ENCODE measurements around the gene MAP3K6.
A peak's percentile ranks its signal among the peaks of the same experiment; 100 is the strongest.

Gene MAP3K6

DNA sequence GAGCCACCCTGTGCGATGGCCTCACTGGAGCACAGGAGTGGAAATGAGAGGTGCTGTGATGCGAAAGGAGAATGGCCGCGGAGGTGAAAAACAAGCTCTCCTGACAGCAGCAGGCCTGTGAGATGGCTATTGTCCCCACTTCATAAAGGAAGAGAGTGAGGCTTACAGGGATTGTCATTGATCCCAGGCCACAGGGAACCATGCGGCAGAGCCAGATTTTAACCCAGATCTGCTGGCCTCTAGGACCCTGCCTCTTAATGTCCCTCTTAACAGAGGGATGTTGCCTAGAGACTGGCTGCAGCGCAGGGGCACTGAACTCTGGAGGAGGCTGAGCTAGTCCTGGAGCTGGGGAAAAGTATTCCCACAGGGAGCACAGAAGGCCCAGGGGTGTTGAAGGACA, 28.0 kb downstream of the MAP3K6 start:
- no peak for DNase-seq (ENCODE audit: low read depth in 3 of 3)

DNA sequence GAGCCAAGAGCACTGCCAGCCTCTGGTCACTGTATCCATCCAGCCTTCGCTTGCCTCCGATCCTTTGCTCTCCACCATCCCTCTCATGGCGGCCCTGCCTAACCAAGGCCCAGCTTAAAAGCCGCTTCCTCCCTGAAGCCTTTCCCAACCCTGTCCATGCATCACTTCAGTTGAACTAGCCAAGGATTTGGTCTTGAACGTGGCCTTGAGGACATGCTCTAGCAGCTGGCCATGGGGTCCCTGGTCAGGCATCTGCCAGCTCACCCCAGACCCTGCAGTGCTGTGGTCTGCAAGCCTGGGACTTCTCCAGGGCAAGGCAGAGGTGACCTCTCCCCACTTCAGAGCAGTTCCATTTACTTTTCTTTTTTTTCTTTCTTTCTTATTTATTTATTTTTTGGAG, 30.0 kb downstream of the MAP3K6 start:
- DNase-seq (ENCODE audit: low read depth in 3 of 3): no peak

DNA sequence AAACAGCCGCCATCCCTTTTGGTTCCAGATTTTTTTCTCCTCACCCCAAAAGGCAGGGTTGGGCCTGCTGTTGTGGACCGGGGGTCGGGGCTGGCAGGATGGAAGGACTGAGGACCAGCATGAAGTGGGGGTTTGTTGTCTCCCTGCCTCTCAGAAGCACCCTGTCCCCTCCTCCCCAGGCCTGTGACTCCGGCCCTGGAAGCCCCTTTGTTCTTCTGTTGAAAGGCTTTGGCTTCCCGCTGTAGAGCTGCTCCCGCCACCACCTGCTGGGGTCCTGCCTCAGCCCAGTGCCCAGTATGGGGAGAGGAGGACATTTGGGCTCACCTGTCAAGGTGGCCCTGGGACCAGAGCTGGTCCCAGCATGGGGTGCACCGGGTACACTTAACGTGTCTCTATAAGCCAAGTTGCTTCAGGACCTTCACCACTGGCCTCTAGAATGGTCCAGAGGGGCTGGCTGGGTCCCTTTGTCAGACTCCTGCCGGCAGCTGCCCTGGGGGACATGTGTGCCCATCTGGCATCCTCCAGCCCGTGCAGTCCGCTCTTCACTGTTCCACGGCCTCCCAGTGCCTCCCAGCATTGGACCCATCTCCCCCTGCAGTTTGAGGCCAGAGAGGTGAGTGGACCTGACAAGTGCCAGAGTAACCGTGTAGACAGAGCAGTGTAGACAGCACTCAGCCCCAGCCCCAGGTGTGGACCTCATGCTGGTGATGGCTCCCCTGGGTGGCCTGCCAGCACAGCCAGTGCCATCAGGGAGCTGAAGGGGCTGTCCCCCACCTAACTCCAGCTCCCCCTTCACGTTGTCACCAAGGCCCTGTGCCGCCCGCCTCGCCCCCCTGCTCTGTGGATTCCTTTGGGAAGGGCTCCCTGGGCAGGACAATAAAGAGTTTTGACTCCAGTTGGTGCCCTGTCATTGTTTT, 31.0 kb downstream of the MAP3K6 start:
- no peak for DNase-seq (ENCODE audit: low read depth in 3 of 3)

- DNase-seq (ENCODE audit: low read depth in 3 of 3): no peak
Observed at GRCh38 chr1:27333717-27334279, 33.0 kb downstream of the MAP3K6 start.

- no peak for DNase-seq (ENCODE audit: low read depth in 3 of 3)
Observed at GRCh38 chr1:27332536-27333281, 34.1 kb downstream of the MAP3K6 start.

- no peak for DNase-seq (ENCODE audit: low read depth in 3 of 3)
Observed at GRCh38 chr1:27331922-27332321, 34.8 kb downstream of the MAP3K6 start.

GRCh38 chr1:27331426-27331825, 35.3 kb downstream of the MAP3K6 start:
- DNase-seq (ENCODE audit: low read depth in 3 of 3): no peak

DNA sequence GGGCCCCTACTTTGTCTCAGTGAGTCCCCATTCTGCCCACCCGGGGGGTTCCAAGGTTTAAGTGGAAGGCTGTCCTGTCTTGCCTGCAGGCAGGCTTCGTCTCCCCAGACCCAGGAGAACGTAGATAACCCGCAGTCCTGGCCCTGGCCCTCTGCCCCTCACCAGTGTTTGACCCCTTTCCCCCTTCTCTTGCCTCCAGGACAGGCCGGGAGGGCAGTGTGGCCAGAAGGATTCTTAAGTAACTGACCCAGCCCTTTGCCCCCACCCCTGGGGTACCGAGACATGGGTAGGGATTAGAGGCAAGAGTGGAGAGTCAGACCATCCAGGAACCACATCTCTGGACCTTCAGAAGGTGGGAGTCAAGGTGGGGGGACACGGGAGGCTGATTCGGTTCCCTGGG, 36.0 kb downstream of the MAP3K6 start:
- no peak for DNase-seq (ENCODE audit: low read depth in 3 of 3)

DNA sequence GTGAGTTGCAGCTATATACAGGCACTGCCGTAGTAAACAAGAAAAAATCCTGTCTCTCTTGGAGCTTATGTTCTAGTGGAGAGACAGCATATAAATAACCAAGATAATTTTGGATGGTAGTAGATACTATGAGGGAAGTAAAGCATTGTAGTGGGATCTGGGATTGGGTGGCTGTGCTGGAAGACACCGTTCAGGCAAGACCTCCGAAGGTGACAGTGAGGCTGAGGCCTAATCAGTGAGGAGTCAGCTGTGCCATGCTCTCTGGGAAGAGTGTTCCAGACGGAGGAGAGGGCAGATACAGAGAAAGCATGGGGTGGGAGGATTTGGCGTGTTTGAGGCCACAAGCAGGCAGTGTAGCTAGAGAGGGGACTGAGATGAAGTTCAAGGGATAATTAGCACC, 38.8 kb downstream of the MAP3K6 start:
- no peak for DNase-seq (ENCODE audit: low read depth in 3 of 3)

GRCh38 chr1:27325286-27325685, 41.5 kb downstream of the MAP3K6 start:
- no peak for DNase-seq (ENCODE audit: low read depth in 3 of 3)

DNA sequence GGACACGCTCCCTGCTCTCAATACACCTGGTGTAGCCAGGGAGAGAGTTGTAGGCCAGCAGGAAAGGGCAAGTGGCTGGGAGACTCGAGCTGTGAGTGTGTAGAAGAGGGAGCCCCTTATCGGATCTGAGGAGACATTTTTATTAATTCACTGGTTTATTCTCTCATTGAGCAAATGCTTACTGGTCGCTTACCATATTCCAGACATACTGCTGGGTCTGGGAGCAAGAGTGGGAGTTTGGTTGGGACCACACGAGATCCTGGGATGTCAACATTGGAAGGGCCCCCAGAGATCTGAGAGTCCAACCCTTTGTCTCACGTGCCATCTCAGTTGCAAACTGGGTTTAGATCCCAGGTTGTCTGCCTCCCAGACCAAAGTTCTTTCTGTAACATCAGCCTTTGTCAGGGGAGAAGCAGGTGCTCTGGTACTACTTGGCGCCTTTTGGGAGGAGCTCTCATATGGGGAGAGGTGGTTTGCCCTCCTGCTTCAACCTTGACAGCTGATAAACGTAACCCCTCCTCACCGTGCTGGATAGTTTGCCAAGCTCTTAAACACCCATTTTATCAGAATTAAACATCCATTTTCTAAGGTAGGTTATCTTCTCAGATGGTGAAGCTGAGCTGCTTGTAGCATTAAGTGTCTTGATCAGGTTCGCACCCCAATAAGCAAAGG, 44.1 kb downstream of the MAP3K6 start:
- no peak for DNase-seq (ENCODE audit: low read depth in 3 of 3)

DNA sequence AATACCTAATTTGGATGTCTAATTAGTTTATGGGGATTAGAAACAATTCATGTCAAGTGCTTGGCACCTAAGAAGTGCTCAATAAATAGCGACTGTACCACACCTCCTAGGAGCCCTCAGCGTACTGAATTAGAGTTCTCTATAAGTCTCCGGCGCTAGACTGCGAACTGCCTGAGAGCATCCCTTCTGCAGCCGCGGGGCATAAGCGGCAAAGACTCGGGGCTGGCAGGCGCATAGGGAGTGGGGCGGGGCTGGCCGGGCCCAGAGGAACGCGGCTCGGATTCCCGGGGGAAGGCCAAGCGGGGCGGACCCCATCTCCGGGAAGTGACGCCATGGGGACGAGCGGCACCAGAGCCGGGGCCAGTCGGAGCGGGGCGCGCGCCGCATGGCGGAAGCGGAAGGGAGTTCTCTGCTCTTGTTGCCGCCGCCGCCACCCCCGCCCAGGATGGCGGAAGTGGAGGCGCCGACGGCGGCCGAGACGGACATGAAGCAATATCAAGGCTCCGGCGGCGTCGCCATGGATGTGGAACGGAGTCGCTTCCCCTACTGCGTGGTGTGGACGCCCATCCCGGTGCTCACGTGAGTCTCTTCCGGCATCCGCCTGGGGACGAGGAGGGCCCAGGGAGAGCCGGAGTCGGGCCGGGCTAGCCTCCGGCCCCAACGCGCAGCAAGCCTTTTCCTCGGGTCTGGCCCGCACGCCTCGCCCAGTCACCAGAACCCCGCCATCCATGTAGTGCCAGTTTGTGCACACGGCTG, 44.8 kb downstream of the MAP3K6 start, which contains the start of gene TMEM222:
TSS of gene TMEM222 (plus strand) at position 351 of the 756 bp plus-strand sequence. CDS start at position 386, 35 bp downstream.
- peak; percentile 92 to 95 (median 95) for DNase-seq (ENCODE audit: low read depth in 3 of 3)

GRCh38 chr1:27318596-27318995, 48.2 kb downstream of the MAP3K6 start:
- DNase-seq (ENCODE audit: low read depth in 3 of 3): no peak

DNA sequence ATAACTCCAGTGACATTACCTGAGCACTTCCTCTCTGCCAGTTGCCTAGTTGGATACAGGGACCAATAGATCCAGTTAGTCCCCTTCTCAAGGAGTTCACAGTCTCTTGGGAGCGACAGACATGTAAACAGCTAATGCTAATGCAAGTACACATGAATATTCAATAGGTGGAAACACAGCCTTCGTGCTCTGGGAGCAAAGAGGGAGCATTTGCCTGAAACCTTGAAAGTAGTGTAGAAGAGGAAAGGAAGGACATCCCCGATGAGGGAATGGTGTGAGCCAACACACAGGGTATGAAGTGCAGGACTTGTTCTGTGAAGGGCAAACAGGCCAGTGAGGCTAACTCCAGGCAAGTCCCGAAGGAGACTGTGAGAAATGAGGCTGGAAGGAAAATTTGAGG, 48.6 kb downstream of the MAP3K6 start:
- no peak for DNase-seq (ENCODE audit: low read depth in 3 of 3)

GRCh38 chr1:27316860-27317259, 49.9 kb downstream of the MAP3K6 start:
- no peak for DNase-seq (ENCODE audit: low read depth in 3 of 3)

- DNase-seq (ENCODE audit: low read depth in 3 of 3): no peak
Observed at GRCh38 chr1:27314737-27315136, 52.0 kb downstream of the MAP3K6 start.

DNA sequence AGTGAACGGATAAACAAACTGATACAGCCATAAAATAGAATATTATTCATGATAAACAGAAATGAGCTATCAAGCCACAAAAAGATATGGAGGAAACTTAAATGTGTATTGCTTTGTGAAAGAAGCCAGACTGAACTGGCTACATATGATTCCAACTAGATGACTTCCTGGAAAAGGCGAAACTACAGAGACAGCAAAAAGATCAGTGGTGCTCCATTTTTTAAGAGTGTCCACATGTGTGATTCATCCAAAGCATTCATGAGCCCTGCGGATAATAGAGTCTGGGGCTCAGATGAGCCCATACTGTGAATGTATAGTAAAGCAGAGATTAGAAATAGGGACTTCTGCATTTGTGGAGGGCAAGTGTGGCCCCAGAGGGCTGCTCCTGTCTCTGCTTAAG, 52.6 kb downstream of the MAP3K6 start:
- DNase-seq (ENCODE audit: low read depth in 3 of 3): no peak

DNA sequence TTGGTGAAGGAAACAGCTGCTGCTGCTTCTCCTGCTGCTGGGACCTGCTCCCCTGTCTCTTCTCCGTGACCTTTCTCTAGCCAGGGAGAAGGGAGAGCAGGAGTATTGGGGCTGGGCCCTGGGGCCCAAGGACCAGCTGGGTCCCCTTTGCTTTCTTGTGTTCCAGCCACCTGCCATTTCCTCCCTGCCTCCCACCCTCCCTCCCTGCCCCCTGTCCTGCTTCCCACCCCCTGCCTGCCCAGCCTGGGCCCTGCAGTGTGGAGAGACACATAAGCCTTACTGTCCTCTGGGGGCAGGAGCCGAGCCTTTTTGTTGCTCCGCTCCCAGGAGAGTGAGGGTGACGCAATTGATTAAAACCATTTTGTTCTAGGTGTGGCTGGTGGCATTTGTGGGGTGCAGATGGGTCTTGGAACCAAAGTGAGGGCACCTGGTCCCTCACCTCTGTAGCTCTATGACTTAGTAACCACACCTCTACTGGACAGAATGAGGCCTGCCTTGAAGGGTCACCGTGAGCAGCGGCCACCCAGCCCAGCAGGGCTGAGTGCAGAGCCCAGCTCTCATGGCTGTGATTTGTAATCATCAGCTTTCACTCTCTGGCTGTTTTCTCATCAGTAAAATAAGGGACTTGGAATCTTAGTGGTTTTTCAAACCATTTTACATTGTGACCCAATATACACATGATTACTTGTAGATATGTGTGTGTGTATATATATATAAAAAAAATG, 58.7 kb downstream of the MAP3K6 start:
- no peak for DNase-seq (ENCODE audit: low read depth in 3 of 3)

DNA sequence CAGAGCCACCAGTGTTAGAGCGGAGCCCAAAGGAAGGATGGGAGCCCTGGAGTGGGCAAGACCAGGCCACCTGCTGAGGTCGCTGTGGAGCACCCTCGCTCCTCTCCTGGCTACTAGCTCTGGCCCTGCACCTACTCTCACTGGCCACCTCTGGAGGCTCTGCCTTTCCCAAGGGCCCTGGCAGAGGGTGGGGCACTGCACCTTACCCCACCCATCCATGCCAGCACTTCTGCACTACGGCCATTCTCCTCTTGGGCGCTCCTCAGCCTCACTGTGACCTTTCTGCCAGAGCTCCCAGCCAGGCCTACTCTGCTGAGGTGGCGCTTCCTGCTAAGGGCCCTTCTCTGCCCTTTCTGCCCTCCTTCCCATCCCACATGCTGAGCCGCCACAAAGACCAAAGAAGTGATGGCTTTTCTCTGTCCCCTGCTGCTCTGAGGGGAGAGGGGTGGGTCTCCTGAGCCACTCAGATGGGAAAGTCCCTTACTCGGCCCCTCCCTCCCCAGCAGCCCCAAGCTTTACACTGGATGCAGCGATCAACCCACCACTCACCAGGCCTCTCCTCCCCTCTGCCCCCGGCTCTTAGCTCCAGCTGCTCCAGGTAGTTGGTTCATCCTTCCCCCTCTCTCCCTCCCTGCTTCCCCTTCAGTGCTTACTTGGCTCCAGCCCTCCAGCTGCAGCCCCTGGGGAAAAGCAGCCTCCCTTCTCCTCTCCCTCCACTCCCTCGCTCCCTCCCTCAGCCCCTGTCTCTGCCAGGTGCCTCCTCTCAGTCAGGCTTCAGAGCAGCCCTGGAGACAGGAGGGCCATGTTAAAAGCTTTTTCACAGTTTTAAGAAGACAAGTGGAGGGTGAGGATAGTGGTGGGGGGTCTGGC, 59.6 kb downstream of the MAP3K6 start:
- no peak for DNase-seq (ENCODE audit: low read depth in 3 of 3)

DNA sequence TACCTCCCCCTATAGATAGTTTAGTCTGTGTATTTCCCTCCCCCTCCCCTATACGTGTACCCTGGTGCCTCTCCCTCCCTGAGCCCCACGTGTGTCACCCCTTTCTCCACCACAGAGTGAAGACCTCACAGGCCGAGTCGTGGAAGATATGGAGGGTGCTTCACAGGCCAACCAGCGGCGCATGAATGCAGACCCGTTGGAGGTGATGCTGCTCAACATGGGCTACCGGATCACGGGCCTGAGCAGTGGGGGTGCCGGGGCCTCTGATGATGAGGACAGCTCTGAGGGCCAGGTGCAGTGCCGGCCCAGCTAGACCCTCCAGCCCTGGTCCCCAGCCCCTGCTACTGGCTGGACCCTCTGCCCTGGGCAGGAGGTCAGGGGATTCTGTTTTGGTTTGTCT, 60.7 kb downstream of the MAP3K6 start:
- DNase-seq (ENCODE audit: low read depth in 3 of 3): no peak
